Measurements from ENCODE around the gene ZRSR2.
"Not testable (repeated sequence)": the region's sequence is repeated elsewhere in the genome, so short reads cannot be mapped to it uniquely, and the experiment has no call there.

ZRSR2 gene

DNA sequence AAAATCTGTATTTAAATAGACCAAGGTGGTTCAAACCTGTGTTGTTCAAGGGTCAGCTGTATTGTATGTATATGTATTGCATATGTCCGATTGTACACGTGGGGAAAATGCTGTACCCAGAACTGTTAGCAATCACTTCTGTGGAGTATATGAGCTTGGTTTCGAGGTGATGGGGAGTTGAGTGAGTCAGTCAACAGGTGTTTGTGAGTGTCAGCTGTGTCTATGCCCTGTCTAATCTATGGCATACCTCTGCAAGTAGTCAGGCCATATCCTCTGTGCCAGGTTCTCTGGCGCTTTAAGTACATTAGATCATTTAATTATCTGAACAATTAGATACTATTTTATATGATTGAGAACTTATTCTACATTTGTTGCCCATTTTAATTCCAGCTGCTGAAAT, 7.4 kb downstream of the ZRSR2 start:
- no peak for DNase-seq (ENCODE audit: low read depth in 2 of 2)

GRCh38 chrX:15804563-15804962, 14.3 kb downstream of the ZRSR2 start:
- DNase-seq (ENCODE audit: low read depth in 2 of 2), result no peak

- no peak for DNase-seq (ENCODE audit: low read depth in 2 of 2)
Observed at GRCh38 chrX:15808254-15808653, 18.0 kb downstream of the ZRSR2 start.

DNA sequence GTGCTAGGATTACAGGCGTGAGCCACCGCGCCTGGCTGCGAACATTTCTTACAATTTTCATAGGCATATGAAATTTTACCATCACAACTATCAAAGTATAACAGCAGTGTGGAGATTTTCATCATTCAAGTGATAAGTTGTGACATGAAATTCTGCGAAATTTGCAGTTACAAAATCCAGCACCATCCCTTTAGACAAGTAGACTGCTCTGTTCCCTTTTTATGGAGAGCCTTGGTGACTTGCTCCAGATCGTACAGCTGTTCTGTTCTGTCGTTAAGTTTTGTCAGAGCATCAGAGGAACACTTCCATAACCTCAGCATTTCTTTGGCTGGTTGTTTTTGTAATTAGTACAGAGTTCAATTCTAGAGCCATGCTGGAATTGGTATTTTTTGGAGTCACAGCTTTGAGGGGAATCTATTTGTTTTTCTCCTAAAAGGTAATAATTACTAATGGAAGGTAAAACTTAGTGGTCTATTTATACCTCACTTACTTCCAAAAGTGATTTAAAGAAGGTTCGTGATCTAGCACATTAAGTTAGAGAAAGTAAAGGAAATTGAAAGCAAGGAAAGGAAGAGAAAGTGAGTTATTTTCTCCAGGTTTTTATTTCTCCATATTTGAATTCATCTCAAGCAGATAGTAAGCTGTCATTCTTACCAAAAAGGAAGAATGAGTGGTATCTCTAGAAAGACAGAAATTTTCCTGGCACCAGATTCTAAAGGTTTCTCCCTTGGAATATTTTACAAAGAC, 22.1 kb downstream of the ZRSR2 start:
- DNase-seq (ENCODE audit: low read depth in 2 of 2), result no peak

- DNase-seq (ENCODE audit: low read depth in 2 of 2), result no peak
Observed at GRCh38 chrX:15813416-15813815, 23.1 kb downstream of the ZRSR2 start.

- DNase-seq (ENCODE audit: low read depth in 2 of 2), result no peak
Observed at GRCh38 chrX:15814771-15815365, 24.6 kb downstream of the ZRSR2 start.

DNA sequence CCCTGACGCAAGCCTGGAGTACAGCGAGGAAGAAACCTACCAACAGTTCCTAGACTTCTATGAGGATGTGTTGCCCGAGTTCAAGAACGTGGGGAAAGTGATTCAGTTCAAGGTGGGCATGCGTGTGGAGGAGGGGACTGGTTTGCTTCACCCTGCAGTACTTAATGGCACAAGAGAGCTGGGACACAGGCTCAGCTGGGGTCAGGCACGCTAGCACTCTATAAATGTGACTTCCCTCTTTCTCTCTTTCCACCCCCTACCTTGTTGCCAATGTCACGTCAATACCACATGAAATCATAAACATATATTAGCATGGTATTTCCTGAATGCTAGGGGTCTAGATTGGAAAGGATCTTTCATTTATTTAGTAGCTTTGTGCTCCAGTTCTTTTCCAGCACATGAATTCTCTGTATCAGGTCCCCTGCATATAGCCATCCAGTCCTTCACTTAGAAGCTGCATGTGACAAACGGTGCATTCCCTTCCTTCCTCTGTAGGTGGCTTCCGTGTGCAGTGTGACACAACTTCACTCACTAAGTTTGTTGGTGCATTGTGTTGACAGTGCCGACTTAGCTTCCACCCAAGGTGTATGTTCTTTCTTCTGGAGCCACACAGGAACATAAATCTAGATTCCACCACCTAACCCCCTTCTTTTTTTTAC, 25.6 kb downstream of the ZRSR2 start:
- no peak for DNase-seq (ENCODE audit: low read depth in 2 of 2)

DNA sequence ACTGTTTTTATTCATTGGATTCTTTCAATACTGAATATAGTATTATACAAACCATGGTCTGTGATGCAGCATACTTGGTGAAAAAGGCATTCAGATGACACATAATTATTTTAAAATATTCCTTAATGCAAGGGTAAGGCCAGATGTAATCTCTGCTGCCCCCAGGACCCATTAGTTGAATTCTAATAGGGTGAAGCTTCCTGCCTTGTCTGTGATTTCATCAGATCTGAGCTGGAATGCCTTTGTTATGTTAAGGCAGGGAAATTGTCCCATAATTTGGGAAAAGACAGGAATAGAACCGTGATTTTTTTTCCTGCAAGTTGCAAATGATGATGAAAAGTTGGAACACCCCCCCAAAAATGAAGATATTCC, 26.1 kb downstream of the ZRSR2 start:
- DNase-seq (ENCODE audit: low read depth in 2 of 2), result no peak

DNA sequence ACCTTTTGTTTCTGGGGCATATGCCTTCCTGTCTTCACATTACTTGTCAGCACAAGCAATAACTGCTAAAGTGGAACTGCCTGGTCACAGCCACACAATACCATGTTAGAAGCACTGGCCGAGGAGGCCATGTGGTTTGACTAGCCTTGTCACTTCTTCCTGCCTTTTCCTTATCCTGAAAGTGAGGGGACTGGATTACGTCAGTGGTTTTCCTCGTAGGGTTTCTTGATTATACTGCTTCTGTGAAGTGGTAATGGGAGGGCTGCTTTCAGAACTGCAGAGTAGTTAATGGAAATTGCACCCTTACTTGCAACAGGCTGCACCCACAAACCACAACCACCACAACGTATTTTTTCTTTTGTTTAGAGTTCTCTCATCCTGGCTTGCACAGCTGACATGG, 26.6 kb downstream of the ZRSR2 start:
- peak in 1 of 2 experiments; percentile 15 for DNase-seq (ENCODE audit: low read depth in 2 of 2)

DNA sequence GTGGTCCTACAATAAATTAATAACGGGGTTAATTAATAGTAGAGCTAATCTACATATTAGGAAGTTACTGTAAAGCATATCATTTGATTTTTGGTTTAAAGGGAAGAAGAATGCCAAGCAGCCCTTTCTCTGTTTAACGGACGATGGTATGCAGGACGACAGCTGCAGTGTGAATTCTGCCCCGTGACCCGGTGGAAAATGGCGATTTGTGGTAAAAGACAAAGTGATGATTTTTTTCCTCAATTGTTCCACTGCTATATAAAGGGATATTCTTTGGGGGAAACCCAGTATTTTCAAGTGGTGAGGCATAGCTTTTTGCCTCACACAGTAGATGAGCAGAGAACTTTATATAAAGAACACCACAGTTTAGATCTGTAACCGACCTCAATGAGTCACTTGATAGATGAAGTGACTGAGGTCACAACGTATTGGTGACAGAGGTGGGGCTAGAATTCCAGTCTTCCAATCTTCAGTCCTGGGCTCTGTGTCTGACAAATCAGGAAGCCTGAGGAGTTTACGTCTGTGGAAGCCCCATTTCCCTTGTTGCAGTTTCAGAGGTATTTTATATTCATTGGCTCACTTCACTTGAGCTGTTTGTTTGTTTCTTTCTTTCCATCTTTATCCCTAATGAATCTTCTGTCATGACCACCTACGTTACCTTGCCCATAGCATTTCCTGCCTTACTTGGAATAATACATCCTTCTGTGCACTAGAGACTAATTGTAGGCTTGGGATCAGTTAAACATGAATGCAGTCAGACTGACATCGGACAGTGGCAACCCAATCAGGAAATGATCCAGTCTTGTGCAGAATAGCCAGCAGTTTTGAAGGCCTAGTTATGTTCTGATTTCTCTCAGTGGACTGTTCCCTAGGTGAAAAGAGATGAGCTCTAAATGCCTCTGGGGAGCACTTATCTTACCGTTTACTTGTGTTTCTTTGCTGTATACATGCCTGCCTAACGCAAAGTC, 30.1 kb downstream of the ZRSR2 start:
- no peak for DNase-seq (ENCODE audit: low read depth in 2 of 2)

- DNase-seq (ENCODE audit: low read depth in 2 of 2), result no peak
Observed at GRCh38 chrX:15822922-15823321, 32.6 kb downstream of the ZRSR2 start.

DNA sequence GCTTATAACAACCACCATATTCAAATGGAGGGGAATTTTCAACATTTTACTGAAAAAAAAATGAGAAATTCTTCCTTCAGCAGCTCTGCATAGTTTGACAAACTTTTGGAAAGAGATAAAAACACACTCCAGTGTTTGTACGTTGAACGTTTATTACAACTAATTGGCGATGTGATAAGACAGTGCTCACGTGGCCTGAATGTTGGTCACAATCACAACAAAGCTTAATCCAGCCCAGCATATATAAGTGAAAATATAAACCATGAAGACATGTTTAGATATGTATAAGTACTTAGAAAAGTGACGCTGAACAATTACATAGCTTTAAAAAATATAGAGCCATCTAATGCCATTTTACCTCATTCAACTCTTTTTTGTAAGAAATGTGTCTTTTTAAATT, 35.7 kb downstream of the ZRSR2 start:
- no peak for DNase-seq (ENCODE audit: low read depth in 2 of 2)

DNA sequence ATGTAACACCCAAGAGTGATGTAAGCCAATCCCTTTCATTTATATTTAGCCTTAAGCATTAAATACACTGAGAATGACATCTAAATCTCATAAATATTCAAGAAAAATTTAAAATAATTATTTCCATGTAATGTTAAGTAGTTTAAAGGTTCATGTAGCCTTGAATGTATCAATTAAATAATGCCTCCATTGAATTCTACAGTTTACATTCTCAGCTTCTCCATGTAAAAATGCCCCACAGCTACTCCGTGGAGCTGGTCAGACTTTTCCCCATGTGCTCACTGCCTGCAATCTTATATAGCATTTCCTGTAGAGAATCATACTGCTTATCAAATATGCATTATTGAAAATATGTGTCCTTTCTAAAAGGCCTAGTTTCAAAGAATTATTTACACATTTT, 38.9 kb downstream of the ZRSR2 start:
- no peak for DNase-seq (ENCODE audit: low read depth in 2 of 2)

- DNase-seq (ENCODE audit: low read depth in 2 of 2), result not testable (repeated sequence)
Observed at GRCh38 chrX:15831347-15831746, 41.1 kb downstream of the ZRSR2 start.

DNA sequence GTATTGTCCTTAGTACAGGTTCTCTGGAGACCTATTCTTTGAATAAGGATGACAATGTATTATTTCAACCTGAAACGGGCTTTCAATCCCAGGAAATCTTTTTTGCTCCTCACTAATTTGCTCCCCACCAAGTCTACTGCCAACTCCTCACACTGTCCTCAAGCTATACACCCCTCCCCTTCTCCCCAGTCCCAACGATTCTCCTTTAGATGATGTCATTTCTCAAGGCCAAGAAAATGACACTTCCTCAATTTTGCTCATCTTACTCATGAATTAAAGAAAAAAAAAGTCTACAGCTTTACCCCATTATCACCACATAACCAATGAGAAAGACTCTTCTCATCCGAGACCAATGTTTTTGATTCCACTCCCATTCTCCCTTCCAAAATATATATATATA, 43.8 kb downstream of the ZRSR2 start:
- DNase-seq (ENCODE audit: low read depth in 2 of 2), result no peak

GRCh38 chrX:15834827-15835595, 44.7 kb downstream of the ZRSR2 start:
- no peak for DNase-seq (ENCODE audit: low read depth in 2 of 2)

DNA sequence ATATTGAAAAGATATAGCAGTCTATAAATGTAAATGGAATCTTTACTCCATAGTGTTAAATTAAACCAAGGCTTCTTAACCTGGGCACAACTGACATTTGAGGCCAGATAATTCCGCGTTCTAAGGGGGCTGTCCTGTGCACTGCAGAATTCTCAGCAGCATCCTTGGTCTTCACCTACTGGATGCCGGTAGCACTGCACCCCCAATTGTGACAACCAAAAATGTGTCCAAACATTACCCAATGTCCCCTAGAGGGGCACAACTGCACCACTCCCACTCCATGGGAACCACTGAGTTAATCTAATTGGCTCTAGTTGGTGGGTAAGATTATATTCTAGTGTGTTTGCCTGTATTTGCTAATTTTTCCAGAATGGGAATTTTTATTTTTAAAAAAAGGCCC, 47.7 kb downstream of the ZRSR2 start:
- no peak for DNase-seq (ENCODE audit: low read depth in 2 of 2)

DNA sequence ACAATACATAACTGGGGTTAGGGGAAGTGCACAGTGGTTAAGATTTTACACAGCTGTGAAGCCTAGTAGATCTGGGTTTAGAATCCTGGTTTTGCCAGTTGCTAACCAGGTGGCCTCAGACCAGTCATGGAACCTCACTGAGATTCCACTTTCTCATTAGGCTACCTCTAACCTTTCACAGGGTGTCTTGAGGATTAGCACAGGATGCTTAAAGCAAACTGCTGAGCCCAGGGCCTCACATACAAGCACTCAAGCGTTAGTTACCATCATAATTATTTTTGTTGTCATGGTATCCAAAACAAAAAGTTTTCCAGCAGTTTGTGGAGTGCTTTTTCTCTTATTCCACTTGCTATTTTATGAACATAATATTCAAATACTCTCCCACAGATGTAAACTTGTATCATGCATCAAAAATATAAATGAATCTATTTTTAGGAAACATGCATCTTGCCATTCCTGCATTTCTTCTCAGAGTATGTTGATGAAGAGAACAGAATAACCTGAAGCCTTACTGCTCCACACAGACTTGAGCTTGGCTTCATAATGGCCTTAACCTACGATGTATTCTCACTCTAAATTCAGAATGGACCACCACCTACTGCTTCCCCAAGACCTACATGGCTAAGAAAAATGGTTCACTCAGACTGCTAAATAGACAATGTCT, 51.7 kb downstream of the ZRSR2 start:
- DNase-seq (ENCODE audit: low read depth in 2 of 2), result no peak

DNA sequence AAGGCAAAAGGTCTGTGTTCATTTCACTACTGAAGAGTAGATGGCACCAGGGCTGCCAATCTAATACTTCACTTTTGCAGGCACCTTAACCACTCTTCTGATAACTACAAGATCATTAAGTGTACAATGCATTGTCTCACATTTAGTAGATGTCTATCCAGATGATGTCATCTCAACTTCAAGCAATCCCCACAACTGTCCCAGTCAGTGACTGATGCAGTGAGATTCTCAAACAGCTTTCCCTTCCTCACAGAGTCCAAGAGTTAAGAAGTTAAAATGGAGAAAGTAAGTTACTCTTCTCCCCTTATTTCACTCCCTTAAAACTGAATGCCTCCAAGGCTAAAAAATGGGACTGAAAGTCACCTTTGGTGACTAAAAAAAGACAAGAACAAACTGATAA, 53.7 kb downstream of the ZRSR2 start:
- no peak for DNase-seq (ENCODE audit: low read depth in 2 of 2)

GRCh38 chrX:15848576-15848975, 58.3 kb downstream of the ZRSR2 start:
- no peak for DNase-seq (ENCODE audit: low read depth in 2 of 2)

DNA sequence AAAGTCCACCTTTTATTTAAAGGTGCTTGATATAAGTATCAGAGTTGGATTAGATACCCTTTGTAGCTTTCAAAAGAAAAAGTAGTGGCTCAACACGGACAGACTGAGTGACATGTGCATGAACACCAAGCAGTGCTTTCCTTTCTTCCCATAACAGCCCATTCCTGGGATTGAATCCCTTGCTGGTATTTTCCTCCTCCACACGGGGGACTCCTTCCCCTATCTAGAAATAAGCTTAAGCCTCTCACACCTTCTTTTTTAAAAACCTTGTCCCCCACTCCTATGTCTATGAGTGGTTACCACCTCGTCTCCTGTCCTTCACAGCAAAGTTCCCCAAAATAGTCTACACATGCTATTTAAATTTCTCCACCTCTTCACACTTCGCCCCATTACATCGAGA, 59.3 kb downstream of the ZRSR2 start:
- no peak for DNase-seq (ENCODE audit: low read depth in 2 of 2)

Measured in stimulated activated CD4-positive, alpha-beta T cell treated with anti-CD3 and anti-CD28 coated beads, Interleukin-12 subunit alpha, Interleukin-12 subunit beta, amount 100 ng/mL, for 24 hours (primary cell).